Loucy (cell line): Measurements from ENCODE around the gene FA2H.

Source experiments
- H2AFZ ChIP-seq: fragments of 200-600 bp; sonication (generic); 2 replicates; pipeline ENCODE4 v1.6.0; 2016; ENCODE audit warnings: antibody characterized with exemption, mild to moderate bottlenecking, low read length, moderate library complexity
- H3F3A ChIP-seq: fragments of 200-600 bp; 2 replicates; pipeline ENCODE4 v1.6.0; 2016; ENCODE audit warnings: antibody characterized with exemption, low read depth, mild to moderate bottlenecking
- H3K27me3 ChIP-seq: fragments of 200-600 bp; sonication (generic); 2 replicates; pipeline ENCODE4 v1.6.1; 2014; ENCODE audit warnings: low read length, mild to moderate bottlenecking; ENCODE audit not compliant: insufficient read depth, poor library complexity, severe bottlenecking
- H3K36me3 ChIP-seq: fragments of 200-600 bp; sonication (generic); 2 replicates; pipeline ENCODE4 v1.6.1; 2016; ENCODE audit warnings: low read length; ENCODE audit not compliant: insufficient read depth
- H3K4me1 ChIP-seq: fragments of 200-600 bp; sonication (generic); 2 replicates; pipeline ENCODE4 v1.5.1; 2014; ENCODE audit warnings: low read length, mild to moderate bottlenecking; ENCODE audit not compliant: insufficient read depth, poor library complexity, severe bottlenecking
- H3K4me2 ChIP-seq: fragments of 200-600 bp; sonication (generic); 2 replicates; pipeline ENCODE4 v1.6.0; 2014; ENCODE audit warnings: antibody characterized with exemption, low read length, low read depth, mild to moderate bottlenecking; ENCODE audit not compliant: poor library complexity, severe bottlenecking
- H3K4me3 ChIP-seq: fragments of 200-600 bp; sonication (generic); 2 replicates; pipeline ENCODE4 v1.5.1; 2014; ENCODE audit warnings: low read length, mild to moderate bottlenecking, mixed read lengths; ENCODE audit not compliant: poor library complexity, severe bottlenecking
- H3K79me2 ChIP-seq: fragments of 200-600 bp; sonication (generic); 2 replicates; pipeline ENCODE4 v1.6.1; 2014; ENCODE audit warnings: low read length; ENCODE audit not compliant: insufficient read depth
- H3K9ac ChIP-seq: fragments of 200-600 bp; sonication (generic); 2 replicates; pipeline ENCODE4 v1.6.0; 2014; ENCODE audit warnings: mild to moderate bottlenecking, low read depth, low read length, moderate library complexity; ENCODE audit not compliant: poor library complexity, severe bottlenecking
- H3K9me2 ChIP-seq: fragments of 200-600 bp; sonication (generic); replicated peaks from 2 replicates; pipeline ENCODE4 v1.6.1; 2016; ENCODE audit warnings: low read depth, low read length, mixed read lengths
- H3K9me3 ChIP-seq: fragments of 200-600 bp; sonication (generic); 2 replicates; pipeline ENCODE4 v1.6.1; 2014; ENCODE audit warnings: mild to moderate bottlenecking, antibody characterized with exemption, low read length, low read depth; ENCODE audit not compliant: insufficient read depth
- H4K20me1 ChIP-seq: fragments of 200-600 bp; sonication (generic); 2 replicates; pipeline ENCODE4 v1.6.0; 2014; ENCODE audit warnings: antibody characterized with exemption, low read length, mild to moderate bottlenecking; ENCODE audit not compliant: insufficient read depth, poor library complexity, severe bottlenecking
- CTCF ChIP-seq: fragments of 200-600 bp; sonication (generic); conservative IDR thresholded peaks from 2 replicates; pipeline ENCODE4 v1.5.1; 2014; ENCODE audit warnings: mild to moderate bottlenecking, antibody characterized with exemption, low read length
- EZH2phosphoT487 ChIP-seq: fragments of 200-600 bp; IDR thresholded peaks from 2 replicates; pipeline ENCODE4 v1.6.1; 2018; ENCODE audit warnings: antibody characterized with exemption, mild to moderate bottlenecking, moderate library complexity, borderline replicate concordance

FA2H gene

DNA sequence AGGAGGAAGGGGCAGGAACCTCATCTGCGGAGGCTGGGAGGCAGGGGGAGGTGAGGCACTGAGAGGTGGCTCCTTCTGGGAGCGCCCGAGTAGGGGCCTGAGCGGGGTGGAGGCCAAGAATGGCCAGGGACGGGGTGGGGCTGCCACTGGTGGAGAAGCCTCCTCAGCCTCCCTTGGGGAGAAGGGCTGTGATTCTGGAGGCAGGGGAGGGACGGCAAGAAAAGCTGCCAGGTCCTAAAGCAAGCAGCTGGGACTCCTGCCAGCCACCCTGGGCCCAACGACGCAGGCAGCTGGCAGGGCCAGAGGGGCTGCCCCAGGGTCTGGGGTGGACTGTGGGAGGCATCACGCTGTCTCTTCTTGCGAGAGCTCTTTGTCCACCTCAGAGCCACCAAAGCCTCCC, 61.3 kb downstream of the FA2H start:
- Histone ChIP-seq H3K4me3 (no peak overlapping the region), H3K4me2 (no peak overlapping the region), H3K9me3 (no peaks in the 10 kb centered on the region), H3F3A (no peaks in the 10 kb centered on the region), H3K4me1 (peaks cover 4% of the 10 kb centered on the region), H3K79me2 (no peaks in the 10 kb centered on the region), H2AFZ (no peak overlapping the region), H3K9me2 (no peaks in the 10 kb centered on the region), H4K20me1 (no peaks in the 10 kb centered on the region), H3K27me3 (no peaks in the 10 kb centered on the region), H3K9ac (no peak overlapping the region), H3K36me3 (no peaks in the 10 kb centered on the region)
- TF ChIP-seq CTCF (no peak), EZH2phosphoT487 (no peak)

DNA sequence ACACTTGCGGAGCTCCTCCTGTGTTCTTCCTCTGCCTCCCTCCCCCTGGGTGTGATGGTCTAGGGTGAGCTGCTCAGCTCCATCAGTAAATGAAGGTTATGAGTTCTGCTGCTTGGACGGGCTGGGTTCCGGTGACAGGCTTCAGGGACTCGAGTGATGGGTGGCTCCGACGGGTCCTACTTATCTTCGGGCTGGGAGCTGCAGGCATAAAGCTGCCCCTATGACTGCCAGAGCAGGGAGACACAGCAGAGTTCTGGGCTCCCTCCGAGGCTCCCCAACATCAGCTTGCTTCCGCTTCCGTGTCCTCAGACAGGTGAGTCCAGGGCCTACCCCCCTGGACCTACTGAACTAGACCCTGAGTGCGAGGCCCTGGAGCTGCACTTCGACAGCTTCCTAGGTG, 62.7 kb downstream of the FA2H start:
- Histone ChIP-seq H3K36me3 (no peaks in the 10 kb centered on the region), H3K27me3 (no peaks in the 10 kb centered on the region), H3F3A (no peaks in the 10 kb centered on the region), H3K4me3 (no peak overlapping the region), H3K4me1 (peaks cover 4% of the 10 kb centered on the region), H4K20me1 (no peaks in the 10 kb centered on the region), H3K79me2 (no peaks in the 10 kb centered on the region), H2AFZ (no peak overlapping the region), H3K9me3 (no peaks in the 10 kb centered on the region), H3K9me2 (no peaks in the 10 kb centered on the region), H3K9ac (no peak overlapping the region), H3K4me2 (no peak overlapping the region)
- no peak for TF ChIP-seq CTCF
- TF ChIP-seq EZH2phosphoT487 = no peak

- Histone ChIP-seq H3K36me3 (no peaks in the 10 kb centered on the region), H3F3A (no peaks in the 10 kb centered on the region), H3K79me2 (no peaks in the 10 kb centered on the region), H3K9me2 (no peaks in the 10 kb centered on the region), H3K9ac (no peak overlapping the region), H3K9me3 (no peaks in the 10 kb centered on the region), H3K4me2 (no peak overlapping the region), H3K4me3 (no peak overlapping the region), H3K27me3 (no peaks in the 10 kb centered on the region), H3K4me1 (peaks cover 4% of the 10 kb centered on the region), H2AFZ (no peak overlapping the region), H4K20me1 (no peaks in the 10 kb centered on the region)
- no peak for TF ChIP-seq EZH2phosphoT487
- no peak for TF ChIP-seq CTCF
Observed at GRCh38 chr16:74710401-74710800, 64.2 kb downstream of the FA2H start.
